NCI-H748 (cell line): ENCODE data around the gene TSNAXIP1.
A peak's percentile ranks its signal among the peaks of the same experiment; 100 is the strongest.
"Not testable (repeated sequence)": the region's sequence is repeated elsewhere in the genome, so short reads cannot be mapped to it uniquely, and the experiment has no call there.

Source experiments
- DNase-seq: peaks from one replicate; lab custom pipeline; 2025; ENCODE audit not compliant: unreplicated experiment; lab: John Stamatoyannopoulos, UW

Gene TSNAXIP1

DNA sequence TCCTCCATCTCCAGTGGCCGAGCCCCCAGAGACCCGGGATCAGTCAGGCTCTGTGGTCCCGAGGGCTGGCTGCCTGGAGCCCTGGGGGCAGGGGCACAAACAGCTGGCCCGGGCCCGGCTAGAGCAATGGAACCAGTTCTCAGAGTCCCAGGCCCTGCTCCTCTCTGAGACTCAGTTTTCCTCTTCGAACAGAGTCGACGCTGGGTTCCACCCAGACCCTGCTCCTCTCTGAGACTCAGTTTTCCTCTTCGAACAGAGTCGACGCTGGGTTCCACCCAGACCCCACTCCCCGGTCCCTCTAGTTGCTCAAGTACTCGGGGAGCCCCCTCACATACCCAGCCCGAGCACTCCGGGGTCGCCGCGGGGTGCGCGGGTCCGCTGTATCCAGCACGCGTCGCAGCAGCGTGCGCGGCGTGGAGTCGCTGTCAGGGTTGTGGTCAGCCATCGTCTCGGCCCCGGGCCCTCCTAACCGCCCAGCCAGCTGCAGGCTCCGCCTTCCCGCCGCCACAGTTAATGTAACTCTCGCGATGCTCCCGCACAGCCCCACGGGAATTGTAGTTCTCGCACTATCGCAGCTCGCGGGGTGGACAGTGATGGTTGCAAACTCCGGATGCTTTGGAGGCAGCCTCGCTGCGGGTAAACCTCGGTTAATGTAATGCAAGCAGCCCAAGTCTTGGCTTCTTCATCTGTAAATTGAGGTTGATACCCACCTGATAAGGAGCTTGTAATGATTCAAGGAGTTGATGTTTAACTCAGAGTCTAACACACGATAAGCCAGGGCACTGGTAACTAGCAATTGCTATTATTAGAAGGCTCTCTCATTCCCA lies 26.9 kb downstream of the TSNAXIP1 start:
- peak; percentile 88 for DNase-seq

GRCh38 chr16:67834242-67834614 lies 27.5 kb downstream of the TSNAXIP1 start:
- DNase-seq = no peak

GRCh38 chr16:67837190-67837589 lies 30.5 kb downstream of the TSNAXIP1 start:
- DNase-seq = not testable (repeated sequence)

GRCh38 chr16:67837811-67838210 lies 31.1 kb downstream of the TSNAXIP1 start:
- DNase-seq = no peak

DNA sequence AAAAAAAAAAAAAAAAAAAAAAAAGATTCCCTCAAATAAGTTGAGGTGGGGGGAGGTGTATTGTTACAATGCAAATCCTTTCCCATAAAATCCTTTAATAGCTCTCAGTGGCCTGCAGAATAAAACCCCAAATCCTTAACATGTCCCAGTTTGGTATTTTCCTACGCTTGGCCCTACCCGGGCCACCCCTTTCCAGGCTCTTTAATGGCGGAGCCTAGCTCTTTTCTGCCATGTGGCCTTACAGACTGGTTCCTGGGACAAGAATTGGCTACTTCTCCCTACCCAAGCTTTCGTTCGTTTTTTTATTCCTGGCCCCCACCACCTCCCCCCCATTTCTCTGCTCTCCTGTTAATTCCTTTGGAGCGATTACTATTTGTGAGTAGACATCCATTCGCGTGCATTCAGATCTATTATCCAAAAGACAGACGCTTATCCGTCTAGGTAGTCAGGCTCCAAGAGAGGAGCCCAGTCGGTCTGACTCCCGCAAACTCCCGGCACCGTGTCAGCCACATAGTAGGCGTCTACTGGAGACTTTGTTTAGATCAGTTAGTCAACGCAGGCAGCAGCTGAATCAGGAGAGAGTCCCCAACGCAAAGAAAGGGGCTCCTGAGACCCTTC lies 34.6 kb downstream of the TSNAXIP1 start:
- no peak for DNase-seq

DNA sequence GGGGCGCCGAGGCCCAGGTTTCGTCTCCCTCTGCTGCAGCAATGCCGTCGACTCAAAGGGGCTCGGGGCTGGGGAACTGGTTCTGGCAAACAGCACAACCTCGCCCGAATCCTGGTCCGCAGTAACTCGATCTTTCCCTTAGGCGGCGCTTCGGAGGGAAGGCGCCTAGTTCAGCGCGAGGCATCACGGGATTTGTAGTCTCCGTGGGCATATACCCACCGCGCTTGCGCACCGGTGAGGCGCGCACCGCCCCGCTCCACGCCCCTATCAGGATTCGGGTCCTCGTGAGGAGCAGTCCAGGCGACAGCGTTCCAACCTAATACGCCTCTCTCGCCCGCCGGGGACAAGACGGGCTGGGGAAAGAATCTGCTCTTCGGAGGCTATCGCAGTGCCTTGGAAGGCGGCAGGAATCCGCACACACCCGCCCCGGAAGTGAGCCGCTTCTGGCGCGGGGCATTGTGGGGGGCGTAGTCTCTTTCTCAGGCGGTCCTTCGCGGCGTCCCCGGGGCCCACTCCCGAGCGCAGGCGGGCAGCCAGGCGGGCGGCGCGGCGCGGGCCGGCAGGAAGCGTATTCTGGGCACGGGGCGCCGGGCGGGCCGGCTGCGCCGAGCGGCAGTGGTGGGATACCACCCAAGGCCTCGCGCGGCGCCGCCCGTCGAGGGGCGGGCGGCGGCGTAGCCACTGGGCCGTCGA lies 35.3 kb downstream of the TSNAXIP1 start, which contains the start of gene THAP11:
Gene THAP11 (plus strand): TSS at position 505 of the 693 bp plus-strand sequence. CDS start 235 bp downstream, outside the sequence.
- peak; percentile 93 for DNase-seq

GRCh38 chr16:67842509-67843342 lies 36.0 kb downstream of the TSNAXIP1 start:
- DNase-seq = peak; percentile 58

GRCh38 chr16:67843343-67843765 lies 36.7 kb downstream of the TSNAXIP1 start:
- no peak for DNase-seq

- DNase-seq = no peak
These were observed 37.8 kb downstream of the TSNAXIP1 start for GRCh38 chr16:67844497-67844896.

DNA sequence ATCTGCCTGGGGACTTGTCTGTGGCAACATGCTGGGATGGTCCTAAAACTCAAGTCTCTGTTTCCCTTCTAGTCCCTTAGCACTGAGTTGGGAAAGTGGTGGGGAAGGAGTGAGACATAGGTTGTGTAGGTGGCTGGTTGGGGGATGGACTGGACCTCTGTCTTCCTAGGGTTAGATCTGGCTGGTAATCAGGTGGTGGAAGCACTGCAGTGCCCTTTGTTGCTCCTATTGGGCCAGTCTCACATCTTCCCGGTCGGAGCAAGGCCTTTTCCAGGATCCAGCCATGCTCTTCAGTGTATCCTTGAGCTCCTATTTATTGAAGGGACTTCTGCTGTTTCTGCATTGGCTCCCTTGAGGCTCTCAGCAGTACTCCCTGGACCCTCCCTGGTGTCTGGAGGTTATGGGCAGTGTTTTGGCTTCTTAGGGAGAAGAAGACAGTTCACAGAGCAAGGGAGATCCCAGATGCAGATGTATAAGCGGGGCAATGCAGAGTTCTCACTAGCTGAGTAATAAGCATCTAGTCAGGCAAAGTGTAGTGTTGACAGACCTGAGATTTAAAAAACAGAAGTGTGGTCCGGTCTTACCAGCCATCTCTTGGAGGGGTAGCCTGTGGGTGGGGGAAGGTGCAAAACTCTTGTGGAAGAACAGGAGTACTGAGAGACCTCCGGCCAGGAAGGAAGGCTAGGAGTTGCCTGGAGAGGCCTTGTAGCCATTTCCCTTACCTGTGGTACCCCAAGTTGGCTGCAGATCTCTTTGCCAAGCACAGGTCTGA lies 38.8 kb downstream of the TSNAXIP1 start:
- no peak for DNase-seq

- no peak for DNase-seq
These were observed 39.3 kb downstream of the TSNAXIP1 start for GRCh38 chr16:67846063-67846319.

- DNase-seq = peak; percentile 95
These were observed 39.8 kb downstream of the TSNAXIP1 start, which contains the start of gene NUTF2 for GRCh38 chr16:67846320-67847063. Gene NUTF2, plus strand, starts transcription at chr16:67846933. Its CDS starts 18,198 bp downstream, at chr16:67865131.

- DNase-seq = peak; percentile 18
These were observed 40.6 kb downstream of the TSNAXIP1 start, which contains the start of gene CENPT for GRCh38 chr16:67847064-67847861. Gene CENPT, minus strand, starts transcription at chr16:67847693. Its CDS starts 13,834 bp downstream, at chr16:67833859.

DNA sequence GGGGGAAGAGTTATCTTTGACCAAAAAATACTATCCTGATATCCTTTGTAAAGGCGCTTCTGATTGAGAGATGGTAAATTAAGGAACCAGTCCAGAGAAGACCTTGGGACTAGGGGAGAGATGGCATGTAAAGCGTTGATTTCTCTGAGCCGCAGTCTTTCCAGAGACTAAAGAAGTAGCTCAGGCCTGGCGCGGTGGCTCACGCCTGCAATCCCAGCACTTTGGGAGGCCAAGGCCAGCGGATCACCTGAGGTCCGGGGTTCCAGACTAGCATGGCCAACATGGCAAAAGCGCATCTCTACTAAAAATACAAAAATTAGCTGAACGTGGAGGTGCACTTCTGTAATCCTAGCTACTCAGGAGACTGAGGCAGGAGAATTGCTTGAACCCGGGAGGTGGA lies 41.4 kb downstream of the TSNAXIP1 start:
- no peak for DNase-seq

GRCh38 chr16:67853670-67854069 lies 47.0 kb downstream of the TSNAXIP1 start:
- no peak for DNase-seq

DNA sequence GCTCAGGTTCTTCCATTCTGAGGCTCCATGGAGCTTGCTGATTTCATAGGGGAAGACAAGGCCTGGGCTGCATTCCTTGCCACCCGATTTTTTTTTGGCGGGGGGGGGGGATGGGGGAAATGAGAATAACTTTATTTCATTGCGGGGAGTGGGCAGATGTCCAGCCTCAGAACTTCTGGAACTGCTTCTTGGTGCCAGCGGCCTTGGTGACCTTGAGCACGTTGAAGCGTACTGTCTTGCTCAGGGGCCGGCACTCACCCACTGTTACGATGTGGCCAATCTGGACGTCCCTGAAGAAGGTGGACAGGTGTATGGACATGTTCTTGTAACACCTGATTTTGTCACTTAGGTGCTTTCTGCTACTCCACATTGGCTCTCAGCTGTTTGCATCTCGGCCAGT lies 49.1 kb downstream of the TSNAXIP1 start:
- no peak for DNase-seq

DNA sequence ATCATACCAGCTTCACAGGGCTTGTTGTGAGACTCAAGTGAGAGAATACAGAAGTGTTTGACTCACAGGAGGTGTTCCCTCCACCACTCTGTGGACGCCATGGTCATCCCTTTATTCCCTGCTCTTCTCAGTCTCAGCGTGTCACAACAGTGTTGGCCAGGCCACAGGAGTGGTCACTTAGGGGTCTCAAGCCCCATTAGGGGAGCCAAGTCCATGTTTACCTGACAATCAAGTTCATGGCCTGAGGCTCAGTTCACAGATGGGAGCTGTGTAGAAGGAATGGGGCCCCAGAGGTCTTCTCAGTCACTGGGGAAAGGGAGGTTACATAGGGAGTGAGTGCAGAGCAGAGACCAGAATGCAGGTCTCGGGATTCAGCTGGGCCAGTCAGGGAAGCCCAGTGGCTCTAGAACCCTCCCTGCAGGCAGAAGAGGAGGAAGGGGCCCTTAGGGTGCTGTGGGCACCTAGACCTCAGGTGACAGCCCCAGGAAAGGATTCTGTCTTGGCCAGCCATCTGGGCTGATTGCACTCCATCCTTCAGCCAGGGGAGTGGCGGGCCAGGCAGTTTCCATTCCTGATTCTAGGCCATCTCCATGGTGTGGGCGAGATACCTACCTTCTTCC lies 50.3 kb downstream of the TSNAXIP1 start:
- no peak for DNase-seq

GRCh38 chr16:67857547-67858233 lies 51.0 kb downstream of the TSNAXIP1 start:
- peak; percentile 94 for DNase-seq
